ENCODE measurements around the gene ERICH6. TPM values are rescaled to one million over a fixed set of nuclear protein-coding genes. Genes with fewer than 3 reads are reported as not detected.

The ERICH6 gene
- total RNA-seq, 6 donors from 2014 or later, result 2.1 TPM; not detected in 5

DNA sequence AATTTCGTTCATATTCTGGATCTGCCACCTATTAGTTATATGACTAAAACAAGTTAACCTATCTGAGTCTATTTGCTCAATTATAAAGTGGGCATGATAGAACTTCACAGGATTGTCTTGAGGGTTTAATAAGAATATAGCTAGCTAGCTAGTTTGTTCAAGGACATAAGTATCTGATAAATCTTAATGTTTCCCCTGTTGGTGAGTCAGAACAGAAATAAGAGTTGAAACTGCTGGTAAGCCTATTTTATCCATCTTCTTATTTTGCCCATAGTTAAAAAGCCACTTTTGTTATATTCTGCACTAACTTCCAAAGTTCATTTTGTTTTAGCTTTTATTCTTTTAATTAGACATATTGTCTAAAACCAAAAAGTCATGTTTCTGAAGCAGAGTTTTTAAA lies 91.2 kb downstream of the ERICH6 start:
- no peak for ATAC-seq (ENCODE audit: low FRiP score in 2 of 2)
- H3K27me3 ChIP-seq, result no peaks in the 10 kb centered on the region
- DNase-seq, result no peak
- WGBS, 2 donors, result 85 to 93% methylated on average over 1 of the region's 1 CpG
- H3K9me3 ChIP-seq, result no peaks in the 10 kb centered on the region
- peaks cover 6 to 23% (median 14%) of the 10 kb centered on the region in 4 donors for H3K4me1 ChIP-seq
- no peak overlapping the region for H3K4me3 ChIP-seq
- no peak overlapping the region for H3K27ac ChIP-seq
- peaks cover 0 to 10% (median 7%) of the 10 kb centered on the region in 4 donors for H3K36me3 ChIP-seq
- TF ChIP-seq POLR2A (IDR thresholded peaks at IDR 0.05) (no peak), POLR2AphosphoS5 (IDR thresholded peaks at IDR 0.05) (no peak), EP300 (IDR thresholded peaks at IDR 0.05) (no peak)
- TF ChIP-seq, protein P1, sequence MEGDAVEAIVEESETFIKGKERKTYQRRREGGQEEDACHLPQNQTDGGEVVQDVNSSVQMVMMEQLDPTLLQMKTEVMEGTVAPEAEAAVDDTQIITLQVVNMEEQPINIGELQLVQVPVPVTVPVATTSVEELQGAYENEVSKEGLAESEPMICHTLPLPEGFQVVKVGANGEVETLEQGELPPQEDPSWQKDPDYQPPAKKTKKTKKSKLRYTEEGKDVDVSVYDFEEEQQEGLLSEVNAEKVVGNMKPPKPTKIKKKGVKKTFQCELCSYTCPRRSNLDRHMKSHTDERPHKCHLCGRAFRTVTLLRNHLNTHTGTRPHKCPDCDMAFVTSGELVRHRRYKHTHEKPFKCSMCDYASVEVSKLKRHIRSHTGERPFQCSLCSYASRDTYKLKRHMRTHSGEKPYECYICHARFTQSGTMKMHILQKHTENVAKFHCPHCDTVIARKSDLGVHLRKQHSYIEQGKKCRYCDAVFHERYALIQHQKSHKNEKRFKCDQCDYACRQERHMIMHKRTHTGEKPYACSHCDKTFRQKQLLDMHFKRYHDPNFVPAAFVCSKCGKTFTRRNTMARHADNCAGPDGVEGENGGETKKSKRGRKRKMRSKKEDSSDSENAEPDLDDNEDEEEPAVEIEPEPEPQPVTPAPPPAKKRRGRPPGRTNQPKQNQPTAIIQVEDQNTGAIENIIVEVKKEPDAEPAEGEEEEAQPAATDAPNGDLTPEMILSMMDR (IDR thresholded peaks at IDR 0.05), result no peak

DNA sequence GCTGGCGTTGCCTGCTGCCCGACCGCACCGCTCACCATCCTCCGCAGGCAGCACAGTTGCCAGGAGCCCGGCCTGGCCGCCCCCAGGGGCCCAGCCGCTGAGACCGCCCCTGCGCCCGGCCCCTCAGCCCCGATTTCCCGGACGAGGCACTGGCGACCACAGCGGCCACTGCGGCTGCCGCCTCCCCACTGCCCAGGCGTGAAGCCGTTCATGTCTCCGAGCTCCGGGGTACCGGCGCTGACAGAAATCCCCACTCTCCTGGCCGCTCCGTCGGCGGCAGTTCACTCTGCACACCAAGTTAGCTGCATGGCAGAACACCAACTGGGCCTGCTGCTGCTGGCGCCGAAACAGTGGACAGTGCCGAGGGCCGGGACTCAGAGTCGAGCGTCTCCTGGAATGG lies 92.1 kb downstream of the ERICH6 start:
- Histone ChIP-seq H3K27me3 (no peaks in the 10 kb centered on the region), H3K4me1 (peaks cover 11 to 25% (median 19%) of the 10 kb centered on the region in 4 donors), H3K36me3 (peaks cover 0 to 10% (median 7%) of the 10 kb centered on the region in 4 donors), H3K4me3 (no peak overlapping the region), H3K27ac (no peak overlapping the region), H3K9me3 (no peaks in the 10 kb centered on the region)
- TF ChIP-seq POLR2AphosphoS5 (IDR thresholded peaks at IDR 0.05) (no peak), EP300 (IDR thresholded peaks at IDR 0.05) (no peak), POLR2A (IDR thresholded peaks at IDR 0.05) (no peak)
- TF ChIP-seq, protein P1 (IDR thresholded peaks at IDR 0.05), result no peak
- ATAC-seq (ENCODE audit: low FRiP score in 2 of 2), result no peak
- peak in 1 of 2 donors; percentile 78 for DNase-seq
- WGBS, 2 donors, result 94 to 99% methylated on average over 24 to 34 of the region's 34 CpGs

DNA sequence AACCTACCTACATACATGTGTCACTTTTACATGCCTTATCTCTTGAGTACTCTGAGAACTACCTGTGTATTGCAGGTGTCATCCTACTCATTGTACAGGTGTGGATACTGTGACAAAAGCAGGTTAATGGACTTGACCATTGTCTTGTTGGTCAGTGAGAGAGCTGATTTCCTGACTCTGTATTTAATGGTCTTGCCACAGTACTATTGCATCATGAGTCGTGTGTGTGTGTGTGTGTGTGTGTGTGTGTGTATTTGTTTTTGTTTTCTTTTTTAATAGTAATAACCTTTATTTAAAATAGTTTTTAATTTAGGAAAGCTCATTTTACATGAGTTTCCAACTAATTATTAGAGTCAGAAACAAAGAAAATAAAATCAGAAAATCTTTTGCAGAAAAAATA lies 92.9 kb downstream of the ERICH6 start:
- TF ChIP-seq POLR2AphosphoS5 (IDR thresholded peaks at IDR 0.05) (no peak), POLR2A (IDR thresholded peaks at IDR 0.05) (no peak), EP300 (IDR thresholded peaks at IDR 0.05) (no peak)
- TF ChIP-seq, protein P1 (IDR thresholded peaks at IDR 0.05), result no peak
- H3K4me3 ChIP-seq, result no peak overlapping the region
- WGBS, 2 donors, result 21 to 40% methylated on average over 1 of the region's 1 CpG
- peaks cover 14 to 28% (median 27%) of the 10 kb centered on the region in 4 donors for H3K4me1 ChIP-seq
- no peak for DNase-seq
- no peak for ATAC-seq (ENCODE audit: low FRiP score in 2 of 2)
- H3K27me3 ChIP-seq, result no peaks in the 10 kb centered on the region
- H3K36me3 ChIP-seq, result peaks cover 0 to 14% (median 7%) of the 10 kb centered on the region in 4 donors
- H3K9me3 ChIP-seq, result no peaks in the 10 kb centered on the region
- H3K27ac ChIP-seq, result no peak overlapping the region

DNA sequence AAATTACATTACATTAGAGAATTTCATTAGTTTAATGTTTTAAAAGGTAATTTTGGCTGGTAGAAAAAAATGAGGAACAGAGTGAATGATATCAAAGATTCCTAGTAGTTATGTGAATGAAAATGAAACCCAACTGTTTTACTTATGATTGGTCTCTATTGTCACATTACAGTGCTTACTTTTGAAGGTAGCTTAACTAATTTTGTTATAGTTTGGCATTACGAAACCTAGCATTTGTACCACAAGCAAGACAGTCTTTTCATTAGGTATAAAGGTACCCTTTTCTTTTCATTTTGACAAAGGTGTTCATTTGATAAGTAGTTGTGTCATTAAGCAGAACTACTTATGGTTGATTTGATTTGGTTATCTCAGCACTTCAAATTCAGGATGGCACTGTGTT lies 93.7 kb downstream of the ERICH6 start:
- Histone ChIP-seq H3K27ac (no peak overlapping the region), H3K4me1 (peaks cover 20 to 36% (median 34%) of the 10 kb centered on the region in 4 donors), H3K36me3 (peaks cover 0 to 14% (median 7%) of the 10 kb centered on the region in 4 donors), H3K9me3 (no peaks in the 10 kb centered on the region), H3K4me3 (no peak overlapping the region), H3K27me3 (no peaks in the 10 kb centered on the region)
- no peak for TF ChIP-seq POLR2AphosphoS5 (IDR thresholded peaks at IDR 0.05)
- no peak for TF ChIP-seq EP300 (IDR thresholded peaks at IDR 0.05)
- TF ChIP-seq POLR2A (IDR thresholded peaks at IDR 0.05), result no peak
- TF ChIP-seq, protein P1 (IDR thresholded peaks at IDR 0.05), result no peak
- ATAC-seq (ENCODE audit: low FRiP score in 2 of 2), result no peak
- DNase-seq, result no peak
- 0% methylated on average over 1 of the region's 1 CpG for WGBS, 2 donors

Other genes starting within 250 kb of the ERICH6 start
- 100 to 1,000 TPM; 160 to 459 (median 303) TPM for gene SERP1, start 157.4 kb downstream of the ERICH6 start, total RNA-seq
- 100 to 1,000 TPM in 2 of 6 donors, 10 to 100 TPM in 4; 40.1 to 202 (median 78.0) TPM for gene EIF2A, start 157.1 kb downstream of the ERICH6 start, total RNA-seq
- 100 to 1,000 TPM in 2 of 6 donors, 10 to 100 TPM in 3, 1 to 10 TPM in 1; 9.4 to 120 (median 90.2) TPM for gene SELENOT, start 100.6 kb downstream of the ERICH6 start, total RNA-seq
- gene SIAH2, start 59.2 kb upstream of the ERICH6 start, total RNA-seq, result 10 to 100 TPM; 17.6 to 45.0 (median 31.7) TPM
- gene MINDY4B, start 201.5 kb upstream of the ERICH6 start, total RNA-seq, result not detected